ENCODE measurements around the gene ARID5B.

Gene ARID5B

DNA sequence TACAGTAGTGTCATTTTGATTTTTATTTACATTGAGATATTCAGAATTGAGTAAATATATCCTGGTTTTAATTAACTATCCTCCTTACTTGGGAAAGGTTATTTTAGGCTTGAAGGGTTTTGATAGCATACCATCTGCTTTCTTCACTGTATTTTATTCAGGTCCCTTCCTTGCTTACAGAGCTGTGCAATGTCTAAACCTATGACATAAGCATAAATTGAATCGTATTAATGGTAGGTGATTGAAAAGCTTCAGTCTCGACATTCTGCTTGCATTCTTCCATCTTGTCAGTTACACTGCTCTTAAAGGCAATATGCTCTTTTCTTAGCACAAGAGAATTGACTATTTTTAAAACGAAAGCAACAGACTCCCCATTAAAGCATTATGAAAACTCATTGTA, 102.5 kb downstream of the ARID5B start:
- Histone ChIP-seq H3K4me3 (ENCODE audit: low read depth in 1 of 2, low read length in 2 of 2) (no peak overlapping the region), H3K9me3 (ENCODE audit: insufficient read depth, low read length, severe bottlenecking) (no peaks in the 10 kb centered on the region), H3K79me2 (ENCODE audit: insufficient read depth, low read length) (no peaks in the 10 kb centered on the region), H3K36me3 (ENCODE audit: insufficient read depth, low read length) (no peaks in the 10 kb centered on the region), H3K27me3 (ENCODE audit: insufficient read depth, low read length, poor library complexity) (no peaks in the 10 kb centered on the region), H3K4me2 (ENCODE audit: insufficient read depth, low read length) (no peak overlapping the region), H4K20me1 (ENCODE audit: insufficient read depth, low read length) (no peaks in the 10 kb centered on the region), H3K27ac (ENCODE audit: low read length) (no peak overlapping the region), H3K9ac (ENCODE audit: low read depth, low read length) (no peak overlapping the region), H3K4me1 (ENCODE audit: insufficient read depth, low read length) (no peaks in the 10 kb centered on the region), H2AFZ (ENCODE audit: low read depth, low read length) (no peak overlapping the region)
- DNase-seq, result no peak
- no peak for TF ChIP-seq EZH2 (IDR thresholded peaks at IDR 0.05; ENCODE audit: borderline replicate concordance, low read depth, low read length, severe bottlenecking)
- TF ChIP-seq, protein P1, sequence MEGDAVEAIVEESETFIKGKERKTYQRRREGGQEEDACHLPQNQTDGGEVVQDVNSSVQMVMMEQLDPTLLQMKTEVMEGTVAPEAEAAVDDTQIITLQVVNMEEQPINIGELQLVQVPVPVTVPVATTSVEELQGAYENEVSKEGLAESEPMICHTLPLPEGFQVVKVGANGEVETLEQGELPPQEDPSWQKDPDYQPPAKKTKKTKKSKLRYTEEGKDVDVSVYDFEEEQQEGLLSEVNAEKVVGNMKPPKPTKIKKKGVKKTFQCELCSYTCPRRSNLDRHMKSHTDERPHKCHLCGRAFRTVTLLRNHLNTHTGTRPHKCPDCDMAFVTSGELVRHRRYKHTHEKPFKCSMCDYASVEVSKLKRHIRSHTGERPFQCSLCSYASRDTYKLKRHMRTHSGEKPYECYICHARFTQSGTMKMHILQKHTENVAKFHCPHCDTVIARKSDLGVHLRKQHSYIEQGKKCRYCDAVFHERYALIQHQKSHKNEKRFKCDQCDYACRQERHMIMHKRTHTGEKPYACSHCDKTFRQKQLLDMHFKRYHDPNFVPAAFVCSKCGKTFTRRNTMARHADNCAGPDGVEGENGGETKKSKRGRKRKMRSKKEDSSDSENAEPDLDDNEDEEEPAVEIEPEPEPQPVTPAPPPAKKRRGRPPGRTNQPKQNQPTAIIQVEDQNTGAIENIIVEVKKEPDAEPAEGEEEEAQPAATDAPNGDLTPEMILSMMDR (IDR thresholded peaks at IDR 0.05; ENCODE audit: borderline replicate concordance, extremely low read depth, low read length, poor library complexity, severe bottlenecking), result no peak
- no peak for ATAC-seq (ENCODE audit: insufficient read depth, low read depth)

DNA sequence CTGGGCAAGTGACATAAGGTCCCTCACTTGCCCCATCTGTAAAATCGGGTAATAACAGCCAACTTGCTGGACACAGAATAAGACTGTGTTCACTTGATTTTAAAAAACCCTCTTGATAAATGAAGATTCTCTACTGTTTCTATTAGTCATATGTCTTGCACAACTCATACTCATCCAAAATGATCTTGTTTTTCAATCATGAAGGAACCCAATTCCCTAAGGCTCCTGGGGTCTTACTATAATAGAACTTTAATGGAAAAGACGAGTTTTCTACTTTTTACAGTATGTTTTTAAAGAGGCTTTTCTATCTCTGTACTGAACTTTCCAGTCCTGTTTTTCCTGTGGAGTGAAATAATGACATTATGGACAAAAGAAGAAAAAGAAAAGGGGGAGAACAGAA, 103.8 kb downstream of the ARID5B start:
- no peak overlapping the region for H3K27ac ChIP-seq (ENCODE audit: low read length)

DNA sequence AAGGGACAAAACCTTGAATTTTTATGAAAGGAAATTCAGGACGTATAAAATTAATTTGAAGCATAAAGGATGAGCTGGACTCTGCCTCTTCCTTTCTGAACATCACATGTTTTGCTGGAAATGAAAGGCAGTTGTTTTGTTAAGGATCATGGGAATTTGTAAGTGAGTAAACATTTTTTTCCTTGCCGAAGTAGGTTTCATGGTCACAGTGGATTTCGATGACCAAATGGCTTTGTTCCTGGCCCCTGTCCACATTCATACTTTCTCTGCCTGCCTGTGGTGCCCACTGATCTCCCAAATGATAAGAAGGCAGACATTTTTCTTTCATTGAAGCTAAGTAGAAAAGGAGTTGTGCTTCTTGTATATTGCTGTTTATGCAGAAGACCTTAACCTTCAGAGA, 104.2 kb downstream of the ARID5B start:
- no peaks in the 10 kb centered on the region for H3K27me3 ChIP-seq (ENCODE audit: insufficient read depth, low read length, poor library complexity)
- no peak overlapping the region for H2AFZ ChIP-seq (ENCODE audit: low read depth, low read length)
- H4K20me1 ChIP-seq (ENCODE audit: insufficient read depth, low read length), result no peaks in the 10 kb centered on the region
- H3K27ac ChIP-seq (ENCODE audit: low read length), result no peak overlapping the region
- H3K4me2 ChIP-seq (ENCODE audit: insufficient read depth, low read length), result no peak overlapping the region
- no peaks in the 10 kb centered on the region for H3K36me3 ChIP-seq (ENCODE audit: insufficient read depth, low read length)
- DNase-seq (no peak), ATAC-seq (ENCODE audit: insufficient read depth, low read depth) (no peak)
- no peak for TF ChIP-seq EZH2 (IDR thresholded peaks at IDR 0.05; ENCODE audit: borderline replicate concordance, low read depth, low read length, severe bottlenecking)
- TF ChIP-seq, protein P1 (IDR thresholded peaks at IDR 0.05; ENCODE audit: borderline replicate concordance, extremely low read depth, low read length, poor library complexity, severe bottlenecking), result no peak
- H3K4me1 ChIP-seq (ENCODE audit: insufficient read depth, low read length), result no peaks in the 10 kb centered on the region
- no peaks in the 10 kb centered on the region for H3K79me2 ChIP-seq (ENCODE audit: insufficient read depth, low read length)
- H3K4me3 ChIP-seq (ENCODE audit: low read depth in 1 of 2, low read length in 2 of 2), result no peak overlapping the region
- H3K9me3 ChIP-seq (ENCODE audit: insufficient read depth, low read length, severe bottlenecking), result no peaks in the 10 kb centered on the region
- no peak overlapping the region for H3K9ac ChIP-seq (ENCODE audit: low read depth, low read length)

More for the DNA sequence above, 103.8 kb downstream of the ARID5B start:
- Histone ChIP-seq H3K27me3 (ENCODE audit: insufficient read depth, low read length, poor library complexity) (no peaks in the 10 kb centered on the region), H3K9ac (ENCODE audit: low read depth, low read length) (no peak overlapping the region), H3K79me2 (ENCODE audit: insufficient read depth, low read length) (no peaks in the 10 kb centered on the region), H4K20me1 (ENCODE audit: insufficient read depth, low read length) (no peaks in the 10 kb centered on the region), H3K4me3 (ENCODE audit: low read depth in 1 of 2, low read length in 2 of 2) (no peak overlapping the region), H3K4me2 (ENCODE audit: insufficient read depth, low read length) (no peak overlapping the region), H3K9me3 (ENCODE audit: insufficient read depth, low read length, severe bottlenecking) (no peaks in the 10 kb centered on the region), H3K4me1 (ENCODE audit: insufficient read depth, low read length) (no peaks in the 10 kb centered on the region), H2AFZ (ENCODE audit: low read depth, low read length) (no peak overlapping the region), H3K36me3 (ENCODE audit: insufficient read depth, low read length) (no peaks in the 10 kb centered on the region)
- no peak for TF ChIP-seq EZH2 (IDR thresholded peaks at IDR 0.05; ENCODE audit: borderline replicate concordance, low read depth, low read length, severe bottlenecking)
- TF ChIP-seq, protein P1 (IDR thresholded peaks at IDR 0.05; ENCODE audit: borderline replicate concordance, extremely low read depth, low read length, poor library complexity, severe bottlenecking), result no peak
- DNase-seq (no peak), ATAC-seq (ENCODE audit: insufficient read depth, low read depth) (no peak)

DNA sequence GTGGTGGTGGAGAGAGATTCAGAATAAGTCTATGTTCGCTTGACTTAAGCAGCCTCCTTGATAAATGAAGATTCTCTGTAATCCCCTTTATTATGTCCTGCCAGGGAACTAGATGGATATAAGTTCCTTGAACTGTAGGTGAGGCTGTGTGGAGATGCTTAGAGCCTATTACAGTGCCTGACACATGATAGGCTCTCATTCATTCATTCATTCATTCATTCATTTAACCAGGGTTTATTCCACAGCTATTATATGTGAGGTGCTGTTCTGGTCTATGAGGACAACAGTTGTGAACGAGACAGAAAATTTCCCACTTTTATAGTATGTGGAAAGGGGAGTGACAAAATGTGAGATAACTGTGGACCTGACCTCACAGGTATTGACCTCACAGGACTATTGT, 105.6 kb downstream of the ARID5B start:
- H3K36me3 ChIP-seq (ENCODE audit: insufficient read depth, low read length), result no peaks in the 10 kb centered on the region
- H2AFZ ChIP-seq (ENCODE audit: low read depth, low read length), result no peak overlapping the region
- TF ChIP-seq, protein P1 (IDR thresholded peaks at IDR 0.05; ENCODE audit: borderline replicate concordance, extremely low read depth, low read length, poor library complexity, severe bottlenecking), result no peak
- TF ChIP-seq EZH2 (IDR thresholded peaks at IDR 0.05; ENCODE audit: borderline replicate concordance, low read depth, low read length, severe bottlenecking), result no peak
- no peaks in the 10 kb centered on the region for H3K79me2 ChIP-seq (ENCODE audit: insufficient read depth, low read length)
- H3K27ac ChIP-seq (ENCODE audit: low read length), result no peak overlapping the region
- no peak overlapping the region for H3K4me3 ChIP-seq (ENCODE audit: low read depth in 1 of 2, low read length in 2 of 2)
- no peaks in the 10 kb centered on the region for H4K20me1 ChIP-seq (ENCODE audit: insufficient read depth, low read length)
- H3K9me3 ChIP-seq (ENCODE audit: insufficient read depth, low read length, severe bottlenecking), result no peaks in the 10 kb centered on the region
- ATAC-seq (ENCODE audit: insufficient read depth, low read depth) (no peak), DNase-seq (no peak)
- H3K4me2 ChIP-seq (ENCODE audit: insufficient read depth, low read length), result no peak overlapping the region
- no peaks in the 10 kb centered on the region for H3K27me3 ChIP-seq (ENCODE audit: insufficient read depth, low read length, poor library complexity)
- H3K4me1 ChIP-seq (ENCODE audit: insufficient read depth, low read length), result no peaks in the 10 kb centered on the region
- H3K9ac ChIP-seq (ENCODE audit: low read depth, low read length), result no peak overlapping the region
